Activated CD8-positive, alpha-beta T cell treated with anti-CD3 and anti-CD28 coated beads for 36 hours (primary cell): ENCODE measurements around the gene CALCOCO1. TPM values are rescaled to one million over a fixed set of nuclear protein-coding genes. Genes with fewer than 3 reads are reported as not detected.

Experiments
- ATAC-seq: fragments of 200-7000 bp; cut with Tn5 transposase; one replicate; pipeline ENCODE4 v1.10.0; 2021; ENCODE audit warnings: mild to moderate bottlenecking, moderate library complexity
- CTCF ChIA-PET: fragments of 350-600 bp; sonication (Branson Sonifier 250); formaldehyde crosslinking; loops from one replicate; lab custom pipeline; 2021; ENCODE audit warnings: antibody characterized with exemption; lab: Charles Lee
- POLR2A ChIA-PET: fragments of 350-600 bp; sonication (Branson Sonifier 250); formaldehyde crosslinking; loops from one replicate; lab custom pipeline; 2021; ENCODE audit warnings: antibody characterized with exemption; lab: Charles Lee
- DNase-seq: peaks from one replicate; pipeline ENCODE4 v3.0.0-alpha.2; 2020
- H3K27ac Mint-ChIP-seq: one replicate; pipeline ENCODE4 v1.8.0; 2021; ENCODE audit warnings: mild to moderate bottlenecking, mixed read lengths
- H3K27me3 Mint-ChIP-seq: one replicate; pipeline ENCODE4 v1.8.0; 2021; ENCODE audit warnings: mixed read lengths
- H3K36me3 Mint-ChIP-seq: one replicate; pipeline ENCODE4 v1.8.0; 2021; ENCODE audit warnings: low read depth, mixed read lengths
- H3K4me1 Mint-ChIP-seq: one replicate; pipeline ENCODE4 v1.8.0; 2021; ENCODE audit warnings: low read depth, mixed read lengths
- H3K4me3 Mint-ChIP-seq: one replicate; pipeline ENCODE4 v1.8.0; 2021; ENCODE audit warnings: mild to moderate bottlenecking, moderate library complexity, mixed read lengths
- H3K9me3 Mint-ChIP-seq: one replicate; pipeline ENCODE4 v1.8.0; 2021; ENCODE audit warnings: mixed read lengths
- CTCF ChIP-seq: fragments of 200-600 bp; IDR thresholded peaks from one replicate; pipeline ENCODE4 v1.8.0; 2022; ENCODE audit warnings: antibody characterized with exemption, mild to moderate bottlenecking
- intact Hi-C: fragments of 100-400 bp; cut with micrococcal nuclease; formaldehyde crosslinking; loops from one replicate; pipeline ENCODE4 v1.10.0; 2022
- total RNA-seq, 2 experiments: library from RNA; stranded (reverse); gene quantifications; one replicate each; pipeline ENCODE4 v1.2.3, GENCODE V29; 2021

Gene CALCOCO1
- total RNA-seq, 2 experiments from 2014 or later, result 15.5 to 16.2 TPM

GRCh38 chr12:53746592-53747092 is 19.4 kb upstream of the CALCOCO1 start:
- Mint-ChIP-seq H3K27me3 (peaks cover 26% of the 10 kb centered on the region), H3K9me3 (no peaks in the 10 kb centered on the region), H3K4me3 (no peak overlapping the region), H3K36me3 (no peaks in the 10 kb centered on the region), H3K4me1 (peaks cover 16% of the 10 kb centered on the region), H3K27ac (no peak overlapping the region)
- CTCF ChIA-PET, result interaction anchor here (0.6 to 10.2 kb wide), 44 partner anchors 8 to 443 kb away, joined by 3 to 418 read pairs (median 4); partner anchors contain the start of genes ATP5MC2, CALCOCO1, CISTR and HOXC13
- peak; percentile 99 for TF ChIP-seq CTCF
- POLR2A ChIA-PET, result interaction anchor here (0.6 to 2.5 kb wide), 6 partner anchors 10 to 262 kb away, joined by 3 to 8 read pairs (median 4); partner anchors contain the start of genes ATP5MC2 and HOXC8
- peak; percentile 84 for ATAC-seq
- intact Hi-C loops, result loop anchor here (2.0 to 10.0 kb wide), 2 partner anchors 44 to 202 kb away; no protein-coding TSS in a partner anchor
- DNase-seq, result peak; percentile 92

- ATAC-seq (no peak), DNase-seq (no peak)
- Mint-ChIP-seq H3K9me3 (no peaks in the 10 kb centered on the region), H3K4me1 (peaks cover 16% of the 10 kb centered on the region), H3K27me3 (peaks cover 26% of the 10 kb centered on the region), H3K27ac (no peak overlapping the region), H3K4me3 (no peak overlapping the region), H3K36me3 (no peaks in the 10 kb centered on the region)
- CTCF ChIA-PET, result interaction anchor here (1.2 to 10.2 kb wide), 11 partner anchors 10 to 236 kb away, joined by 3 to 418 read pairs (median 40); partner anchors contain the start of genes CALCOCO1 and CISTR
- no peak for TF ChIP-seq CTCF
- intact Hi-C loops, result loop anchor here (10.0 kb wide), 1 partner anchor 200 kb away; no protein-coding TSS in a partner anchor
- POLR2A ChIA-PET, result interaction anchor here (1.0 to 1.8 kb wide), 3 partner anchors 36 to 58 kb away, joined by 3 to 4 read pairs (median 4); no protein-coding TSS in a partner anchor
Observed at GRCh38 chr12:53744751-53745150, 17.5 kb upstream of the CALCOCO1 start.

- TF ChIP-seq CTCF, result no peak
- no peaks in the 10 kb centered on the region for H3K36me3 Mint-ChIP-seq
- no peak overlapping the region for H3K27ac Mint-ChIP-seq
- intact Hi-C loops, result loop anchor here (10.0 kb wide), 1 partner anchor 199 kb away; no protein-coding TSS in a partner anchor
- H3K27me3 Mint-ChIP-seq, result peaks cover 32% of the 10 kb centered on the region
- H3K9me3 Mint-ChIP-seq, result no peaks in the 10 kb centered on the region
- POLR2A ChIA-PET, result interaction anchor here (1.0 to 2.5 kb wide), 4 partner anchors 17 to 47 kb away, joined by 3 to 12 read pairs (median 4); partner anchors contain the start of gene CALCOCO1
- H3K4me3 Mint-ChIP-seq, result no peak overlapping the region
- no peak for DNase-seq
- CTCF ChIA-PET, result interaction anchor here (0.6 to 10.2 kb wide), 21 partner anchors 11 to 524 kb away, joined by 3 to 418 read pairs (median 5); partner anchors contain the start of genes CALCOCO1 and CISTR
- peaks cover 21% of the 10 kb centered on the region for H3K4me1 Mint-ChIP-seq
- ATAC-seq, result no peak
Observed at GRCh38 chr12:53744130-53744441, 16.8 kb upstream of the CALCOCO1 start.

- peak; percentile 94 for TF ChIP-seq CTCF
- peaks cover 36% of the 10 kb centered on the region for H3K27me3 Mint-ChIP-seq
- H3K9me3 Mint-ChIP-seq, result no peaks in the 10 kb centered on the region
- POLR2A ChIA-PET, result interaction anchor here (1.0 to 2.5 kb wide), 4 partner anchors 16 to 46 kb away, joined by 3 to 12 read pairs (median 4); partner anchors contain the start of gene CALCOCO1
- H3K36me3 Mint-ChIP-seq, result no peaks in the 10 kb centered on the region
- no peak overlapping the region for H3K27ac Mint-ChIP-seq
- peak; percentile 59 for DNase-seq
- intact Hi-C loops, result loop anchor here (10.0 kb wide), 1 partner anchor 199 kb away; no protein-coding TSS in a partner anchor
- peak; percentile 75 for ATAC-seq
- peaks cover 26% of the 10 kb centered on the region for H3K4me1 Mint-ChIP-seq
- peak overlapping the region; percentile 31 for H3K4me3 Mint-ChIP-seq
- CTCF ChIA-PET, result interaction anchor here (0.6 to 10.2 kb wide), 27 partner anchors 11 to 524 kb away, joined by 3 to 418 read pairs (median 4); partner anchors contain the start of genes ATP5MC2, CALCOCO1 and CISTR
Observed at GRCh38 chr12:53743266-53744129, 16.2 kb upstream of the CALCOCO1 start.
